ENCODE data around the gene AUP1. TPM values are rescaled to one million over a fixed set of nuclear protein-coding genes. Genes with fewer than 3 reads are reported as not detected.

The AUP1 gene
- polyA plus RNA-seq, 2 of the 4 experiments (the other 2 are of a cell fraction) = 129 to 164 TPM

DNA sequence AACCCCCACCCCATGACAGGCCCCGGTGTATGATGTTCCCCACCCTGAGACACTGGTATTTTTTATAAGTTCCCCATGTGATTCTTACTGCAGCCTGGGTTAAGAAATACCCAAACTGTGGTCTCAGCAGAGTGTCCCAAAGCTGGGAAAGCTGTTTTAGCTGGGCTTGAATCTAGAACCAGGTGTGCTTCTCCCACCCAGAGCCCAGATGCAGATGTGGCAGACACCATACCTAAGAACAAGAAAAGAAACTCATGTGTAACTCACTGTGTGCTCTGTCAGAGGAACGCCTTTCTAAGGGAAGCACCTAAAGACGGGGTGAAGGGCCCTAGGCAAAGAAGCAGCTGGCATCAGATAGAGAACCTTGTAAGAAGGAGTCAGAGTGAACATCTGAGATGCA is 48.9 kb upstream of the AUP1 start:
- TF ChIP-seq SREBF2 (IDR thresholded peaks at IDR 0.05) (no peak), JUNB (IDR thresholded peaks at IDR 0.05) (no peak), NFE2L2 (conservative IDR thresholded peaks at IDR 0.05; ENCODE audit: low read length) (no peak), SMC3 (IDR thresholded peaks at IDR 0.05) (no peak), MYC (IDR thresholded peaks at IDR 0.05; ENCODE audit: borderline replicate concordance, low read length) (no peak), ZFP36 (IDR thresholded peaks at IDR 0.05; ENCODE audit: borderline replicate concordance, partially characterized antibody) (no peak), HMGXB4 (CRISPR knock-in tag; IDR thresholded peaks at IDR 0.05; ENCODE audit: borderline replicate concordance) (no peak), RAD21 (conservative IDR thresholded peaks at IDR 0.05 in 1 of 2, IDR thresholded peaks at IDR 0.05 in 1 of 2) (no peak), PHF8 (IDR thresholded peaks at IDR 0.05; ENCODE audit: borderline replicate concordance, low read depth) (no peak), KDM1A (IDR thresholded peaks at IDR 0.05; ENCODE audit: low read depth) (no peak), HOXA7 (CRISPR knock-in tag; IDR thresholded peaks at IDR 0.05) (no peak), HOXB5 (CRISPR knock-in tag; IDR thresholded peaks at IDR 0.05) (no peak), BHLHE40 (IDR thresholded peaks at IDR 0.05; ENCODE audit: low read depth, low read length) (no peak), RCOR1 (IDR thresholded peaks at IDR 0.05; ENCODE audit: low read depth, low read length) (no peak), FOSB (CRISPR knock-in tag; IDR thresholded peaks at IDR 0.05) (no peak), USF2 (IDR thresholded peaks at IDR 0.05) (no peak)
- TF ChIP-seq, protein P1, sequence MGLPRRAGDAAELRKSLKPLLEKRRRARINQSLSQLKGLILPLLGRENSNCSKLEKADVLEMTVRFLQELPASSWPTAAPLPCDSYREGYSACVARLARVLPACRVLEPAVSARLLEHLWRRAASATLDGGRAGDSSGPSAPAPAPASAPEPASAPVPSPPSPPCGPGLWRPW (IDR thresholded peaks at IDR 0.05) = no peak
- WGBS (ENCODE audit: missing lambda C conversion rate) = 82% methylated on average over 3 of the region's 3 CpGs
- ATAC-seq (no peak), DNase-seq (ENCODE audit: low read depth in 1 of 2, low spot score in 1 of 2) (no peak), FAIRE-seq (no peak)
- no peak overlapping the region for H3K4me2 ChIP-seq
- H3K4me1 ChIP-seq = peaks cover 3% of the 10 kb centered on the region
- no peaks in the 10 kb centered on the region for H3K9me3 ChIP-seq
- CTCF ChIA-PET = interaction anchor here (0.6 to 17.2 kb wide), 4 partner anchors 7 to 112 kb away, joined by 3 to 181 read pairs (median 4); no protein-coding TSS in a partner anchor
- H3K4me3 ChIP-seq = no peak overlapping the region
- POLR2A ChIA-PET = no interaction called here
- no peak overlapping the region for H3K27ac ChIP-seq

DNA sequence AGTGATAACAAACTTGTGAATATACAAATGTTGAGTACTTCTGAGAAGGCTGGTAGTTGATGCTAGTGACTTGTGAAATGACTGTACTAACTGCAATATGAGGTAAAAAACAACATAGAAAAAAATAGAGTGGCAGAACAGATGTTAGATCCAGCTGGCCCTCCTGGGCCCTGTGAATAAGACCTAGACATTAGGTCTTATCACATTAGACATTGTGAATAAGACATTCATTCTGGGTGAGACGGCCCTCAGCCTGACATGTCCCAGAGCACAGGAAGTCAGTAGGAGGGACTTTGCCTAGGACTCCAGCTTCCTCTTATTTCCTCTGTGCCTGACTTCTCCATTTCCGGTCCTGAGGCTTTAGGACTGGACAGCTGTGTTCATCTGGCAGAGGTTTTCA is 47.9 kb upstream of the AUP1 start:
- Histone ChIP-seq H3K27ac (no peak overlapping the region), H3K9me3 (no peaks in the 10 kb centered on the region), H3K4me1 (no peaks in the 10 kb centered on the region), H3K4me3 (no peak overlapping the region), H3K4me2 (no peak overlapping the region)
- 51% methylated on average over 2 of the region's 2 CpGs for WGBS (ENCODE audit: missing lambda C conversion rate)
- no peak for FAIRE-seq
- CTCF ChIA-PET = interaction anchor here (1.2 to 17.2 kb wide), 4 partner anchors 8 to 94 kb away, joined by 3 to 181 read pairs (median 6); partner anchors contain the start of genes CCDC142 and TTC31
- POLR2A ChIA-PET = no interaction called here
- ATAC-seq = no peak
- no peak for DNase-seq (ENCODE audit: low read depth in 1 of 2, low spot score in 1 of 2)
- TF ChIP-seq, protein P2, sequence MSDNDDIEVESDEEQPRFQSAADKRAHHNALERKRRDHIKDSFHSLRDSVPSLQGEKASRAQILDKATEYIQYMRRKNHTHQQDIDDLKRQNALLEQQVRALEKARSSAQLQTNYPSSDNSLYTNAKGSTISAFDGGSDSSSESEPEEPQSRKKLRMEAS (IDR thresholded peaks at IDR 0.05) = no peak
- no peak for TF ChIP-seq CBX8 (IDR thresholded peaks at IDR 0.05)
- no peak for TF ChIP-seq CEBPB (IDR thresholded peaks at IDR 0.05)
- no peak for TF ChIP-seq MYC (IDR thresholded peaks at IDR 0.05; ENCODE audit: borderline replicate concordance, low read length)
- no peak for TF ChIP-seq MAZ (IDR thresholded peaks at IDR 0.05; ENCODE audit: borderline replicate concordance, low read depth, low read length)
- no peak for TF ChIP-seq ZFP36 (IDR thresholded peaks at IDR 0.05; ENCODE audit: borderline replicate concordance, partially characterized antibody)
- TF ChIP-seq FOXS1 (CRISPR knock-in tag; IDR thresholded peaks at IDR 0.05) = no peak

- H3K4me2 ChIP-seq = no peak overlapping the region
- no peak for FAIRE-seq
- no peak for ATAC-seq
- no peak overlapping the region for H3K27ac ChIP-seq
- ChIA-PET CTCF (interaction anchor here (1.2 to 17.2 kb wide), 4 partner anchors 8 to 94 kb away, joined by 3 to 181 read pairs (median 6); partner anchors contain the start of genes CCDC142 and TTC31), POLR2A (no interaction called here)
- no peaks in the 10 kb centered on the region for H3K4me1 ChIP-seq
- H3K9me3 ChIP-seq = no peaks in the 10 kb centered on the region
- 7% methylated on average over 1 of the region's 1 CpG for WGBS (ENCODE audit: missing lambda C conversion rate)
- no peak overlapping the region for H3K4me3 ChIP-seq
- DNase-seq (ENCODE audit: low read depth in 1 of 2, low spot score in 1 of 2) = no peak
- TF ChIP-seq FOSB (CRISPR knock-in tag; IDR thresholded peaks at IDR 0.05) = no peak
- TF ChIP-seq ZNF302 (CRISPR knock-in tag; IDR thresholded peaks at IDR 0.05) = no peak
- TF ChIP-seq, protein P3, sequence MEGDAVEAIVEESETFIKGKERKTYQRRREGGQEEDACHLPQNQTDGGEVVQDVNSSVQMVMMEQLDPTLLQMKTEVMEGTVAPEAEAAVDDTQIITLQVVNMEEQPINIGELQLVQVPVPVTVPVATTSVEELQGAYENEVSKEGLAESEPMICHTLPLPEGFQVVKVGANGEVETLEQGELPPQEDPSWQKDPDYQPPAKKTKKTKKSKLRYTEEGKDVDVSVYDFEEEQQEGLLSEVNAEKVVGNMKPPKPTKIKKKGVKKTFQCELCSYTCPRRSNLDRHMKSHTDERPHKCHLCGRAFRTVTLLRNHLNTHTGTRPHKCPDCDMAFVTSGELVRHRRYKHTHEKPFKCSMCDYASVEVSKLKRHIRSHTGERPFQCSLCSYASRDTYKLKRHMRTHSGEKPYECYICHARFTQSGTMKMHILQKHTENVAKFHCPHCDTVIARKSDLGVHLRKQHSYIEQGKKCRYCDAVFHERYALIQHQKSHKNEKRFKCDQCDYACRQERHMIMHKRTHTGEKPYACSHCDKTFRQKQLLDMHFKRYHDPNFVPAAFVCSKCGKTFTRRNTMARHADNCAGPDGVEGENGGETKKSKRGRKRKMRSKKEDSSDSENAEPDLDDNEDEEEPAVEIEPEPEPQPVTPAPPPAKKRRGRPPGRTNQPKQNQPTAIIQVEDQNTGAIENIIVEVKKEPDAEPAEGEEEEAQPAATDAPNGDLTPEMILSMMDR (IDR thresholded peaks at IDR 0.05) = no peak
- no peak for TF ChIP-seq TFCP2L1 (CRISPR knock-in tag; IDR thresholded peaks at IDR 0.05)
- no peak for TF ChIP-seq ZC3H11A (IDR thresholded peaks at IDR 0.05)
- TF ChIP-seq, protein P4, sequence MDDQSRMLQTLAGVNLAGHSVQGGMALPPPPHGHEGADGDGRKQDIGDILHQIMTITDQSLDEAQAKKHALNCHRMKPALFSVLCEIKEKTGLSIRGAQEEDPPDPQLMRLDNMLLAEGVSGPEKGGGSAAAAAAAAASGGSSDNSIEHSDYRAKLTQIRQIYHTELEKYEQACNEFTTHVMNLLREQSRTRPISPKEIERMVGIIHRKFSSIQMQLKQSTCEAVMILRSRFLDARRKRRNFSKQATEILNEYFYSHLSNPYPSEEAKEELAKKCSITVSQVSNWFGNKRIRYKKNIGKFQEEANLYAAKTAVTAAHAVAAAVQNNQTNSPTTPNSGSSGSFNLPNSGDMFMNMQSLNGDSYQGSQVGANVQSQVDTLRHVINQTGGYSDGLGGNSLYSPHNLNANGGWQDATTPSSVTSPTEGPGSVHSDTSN (IDR thresholded peaks at IDR 0.05) = no peak
- TF ChIP-seq RAD21 (conservative IDR thresholded peaks at IDR 0.05 in 1 of 2, IDR thresholded peaks at IDR 0.05 in 1 of 2) = no peak
- no peak for TF ChIP-seq GATA3 (IDR thresholded peaks at IDR 0.05; ENCODE audit: borderline replicate concordance)
- no peak for TF ChIP-seq JUNB (IDR thresholded peaks at IDR 0.05)
- TF ChIP-seq POLR2AphosphoS2 (conservative IDR thresholded peaks at IDR 0.05; ENCODE audit: low read length) = no peak
- no peak for TF ChIP-seq CBX2 (IDR thresholded peaks at IDR 0.05; ENCODE audit: borderline replicate concordance, low read depth)
- no peak for TF ChIP-seq HOXB5 (CRISPR knock-in tag; IDR thresholded peaks at IDR 0.05)
Measured at GRCh38 chr2:74576863-74577229, 47.3 kb upstream of the AUP1 start.

All from A549 (cell line).